SK-N-SH (cell line): ENCODE results near the gene GLB1L3.
"Not testable (repeated sequence)": the region's sequence is repeated elsewhere in the genome, so short reads cannot be mapped to it uniquely, and the experiment has no call there.

Source experiments
- ELF1 ChIP-seq: IDR thresholded peaks from 2 replicates; pipeline ENCODE4 v1.4.0; 2012
- EP300 ChIP-seq, 2 experiments: IDR thresholded peaks; 2 replicates each; pipeline versions ENCODE4 v1.4.0 to v1.6.1; 2012; ENCODE audit warnings: borderline replicate concordance in 1 of 2, low read depth in 1 of 2, low read length in 1 of 2
- NFIC ChIP-seq: IDR thresholded peaks from 2 replicates; pipeline ENCODE4 v1.4.0; 2012; ENCODE audit warnings: borderline replicate concordance
- POLR2AphosphoS5 ChIP-seq: IDR thresholded peaks from 2 replicates; pipeline ENCODE4 v1.6.1; 2012; ENCODE audit warnings: low read depth, low read length
- RAD21 ChIP-seq: IDR thresholded peaks from 2 replicates; pipeline ENCODE4 v1.6.1; 2012; ENCODE audit warnings: mild to moderate bottlenecking, low read length
- RCOR1 ChIP-seq: fragments of 150-350 bp; IDR thresholded peaks from 2 replicates; pipeline ENCODE4 v1.6.1; 2017; ENCODE audit warnings: antibody characterized with exemption, low read length
- RFX5 ChIP-seq: IDR thresholded peaks from 2 replicates; pipeline ENCODE4 v1.6.1; 2012; ENCODE audit warnings: mild to moderate bottlenecking, improper control_type of control experiment, low read length
- SIN3A ChIP-seq: IDR thresholded peaks from 2 replicates; pipeline ENCODE4 v1.6.1; 2012; ENCODE audit warnings: low read depth, mild to moderate bottlenecking, low read length, moderate library complexity, borderline replicate concordance
- SMC3 ChIP-seq: IDR thresholded peaks from 2 replicates; pipeline ENCODE4 v1.6.1; 2012; ENCODE audit warnings: low read depth, low read length, improper control_type of control experiment
- TAF1 ChIP-seq: IDR thresholded peaks from 2 replicates; pipeline ENCODE4 v1.6.1; 2012; ENCODE audit warnings: low read depth, mild to moderate bottlenecking, low read length, moderate library complexity, borderline replicate concordance
- TEAD4 ChIP-seq: IDR thresholded peaks from 2 replicates; pipeline ENCODE4 v1.4.0; 2012; ENCODE audit warnings: mild to moderate bottlenecking, borderline replicate concordance; ENCODE audit not compliant: insufficient read depth
- YY1 ChIP-seq: IDR thresholded peaks from 2 replicates; pipeline ENCODE4 v1.4.0; 2012; ENCODE audit warnings: low read depth, mild to moderate bottlenecking
- TF ChIP-seq, protein P1 (sequence below): fragments of 200-600 bp; sonication (generic); IDR thresholded peaks from 2 replicates; pipeline ENCODE4 v1.6.1; 2017; ENCODE audit warnings: antibody characterized with exemption, mild to moderate bottlenecking, moderate library complexity
- TF ChIP-seq, protein P2 (sequence below): fragments of 150-350 bp; IDR thresholded peaks from 2 replicates; pipeline ENCODE4 v1.6.1; 2017; ENCODE audit warnings: antibody characterized with exemption, low read length, low read depth, borderline replicate concordance

DNA sequence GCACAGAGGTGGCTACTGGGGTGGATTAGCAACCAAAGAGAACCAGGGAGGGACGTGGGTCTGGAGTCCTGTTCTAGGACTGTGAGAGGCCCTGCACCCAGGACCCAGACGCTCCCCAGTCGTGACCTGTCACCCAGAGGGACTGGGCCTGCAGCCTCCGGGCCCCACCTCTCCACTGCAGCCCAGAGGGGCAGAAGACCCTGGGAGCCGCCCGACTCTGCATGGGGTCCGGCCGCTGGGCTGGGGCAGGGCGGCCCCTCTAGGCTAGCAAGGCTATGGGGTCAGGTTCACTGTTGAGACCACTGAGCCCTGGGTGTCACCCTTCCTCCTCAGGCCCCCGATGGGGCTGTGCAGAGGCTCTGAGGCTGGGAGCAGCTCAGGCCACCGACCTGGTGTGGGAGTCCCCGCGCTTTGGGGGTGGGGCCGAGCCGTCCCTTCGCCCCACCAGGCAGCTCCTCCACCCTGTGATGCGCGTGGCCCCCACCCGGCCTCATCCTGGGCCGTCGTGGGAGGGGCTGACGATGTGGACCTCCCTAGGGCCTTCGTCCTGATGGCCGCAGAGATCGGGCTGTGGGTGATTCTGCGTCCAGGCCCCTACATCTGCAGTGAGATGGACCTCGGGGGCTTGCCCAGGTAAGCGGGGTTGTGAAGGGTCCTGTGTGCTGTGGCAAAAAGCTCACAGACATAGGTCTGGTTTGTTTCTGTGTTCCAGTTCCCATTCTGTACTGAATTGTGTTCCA, 68.5 kb downstream of the GLB1L3 start:
- not testable (repeated sequence) for TF ChIP-seq ELF1; RAD21; POLR2AphosphoS5; TEAD4; SIN3A; SMC3; YY1; TAF1; EP300 (IDR thresholded peaks at IDR 0.05; ENCODE audit: borderline replicate concordance in 1 of 2, low read depth in 1 of 2, low read length in 1 of 2); RFX5; RCOR1; NFIC
- TF ChIP-seq, protein P1, sequence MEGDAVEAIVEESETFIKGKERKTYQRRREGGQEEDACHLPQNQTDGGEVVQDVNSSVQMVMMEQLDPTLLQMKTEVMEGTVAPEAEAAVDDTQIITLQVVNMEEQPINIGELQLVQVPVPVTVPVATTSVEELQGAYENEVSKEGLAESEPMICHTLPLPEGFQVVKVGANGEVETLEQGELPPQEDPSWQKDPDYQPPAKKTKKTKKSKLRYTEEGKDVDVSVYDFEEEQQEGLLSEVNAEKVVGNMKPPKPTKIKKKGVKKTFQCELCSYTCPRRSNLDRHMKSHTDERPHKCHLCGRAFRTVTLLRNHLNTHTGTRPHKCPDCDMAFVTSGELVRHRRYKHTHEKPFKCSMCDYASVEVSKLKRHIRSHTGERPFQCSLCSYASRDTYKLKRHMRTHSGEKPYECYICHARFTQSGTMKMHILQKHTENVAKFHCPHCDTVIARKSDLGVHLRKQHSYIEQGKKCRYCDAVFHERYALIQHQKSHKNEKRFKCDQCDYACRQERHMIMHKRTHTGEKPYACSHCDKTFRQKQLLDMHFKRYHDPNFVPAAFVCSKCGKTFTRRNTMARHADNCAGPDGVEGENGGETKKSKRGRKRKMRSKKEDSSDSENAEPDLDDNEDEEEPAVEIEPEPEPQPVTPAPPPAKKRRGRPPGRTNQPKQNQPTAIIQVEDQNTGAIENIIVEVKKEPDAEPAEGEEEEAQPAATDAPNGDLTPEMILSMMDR = not testable (repeated sequence)
- TF ChIP-seq, protein P2, sequence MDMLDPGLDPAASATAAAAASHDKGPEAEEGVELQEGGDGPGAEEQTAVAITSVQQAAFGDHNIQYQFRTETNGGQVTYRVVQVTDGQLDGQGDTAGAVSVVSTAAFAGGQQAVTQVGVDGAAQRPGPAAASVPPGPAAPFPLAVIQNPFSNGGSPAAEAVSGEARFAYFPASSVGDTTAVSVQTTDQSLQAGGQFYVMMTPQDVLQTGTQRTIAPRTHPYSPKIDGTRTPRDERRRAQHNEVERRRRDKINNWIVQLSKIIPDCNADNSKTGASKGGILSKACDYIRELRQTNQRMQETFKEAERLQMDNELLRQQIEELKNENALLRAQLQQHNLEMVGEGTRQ = not testable (repeated sequence)
